Hematopoietic multipotent progenitor cell treated with erythropoietin and hydrocortisone succinate and interleukin-3 and kit ligand, for 4 days (in vitro differentiated cells): ENCODE data around the gene PSD.
"Not testable (repeated sequence)": the region's sequence is repeated elsewhere in the genome, so short reads cannot be mapped to it uniquely, and the experiment has no call there.

Source experiments
- DNase-seq: peaks from one replicate; pipeline ENCODE4 v3.0.0-alpha.2; 2015

The PSD gene

DNA sequence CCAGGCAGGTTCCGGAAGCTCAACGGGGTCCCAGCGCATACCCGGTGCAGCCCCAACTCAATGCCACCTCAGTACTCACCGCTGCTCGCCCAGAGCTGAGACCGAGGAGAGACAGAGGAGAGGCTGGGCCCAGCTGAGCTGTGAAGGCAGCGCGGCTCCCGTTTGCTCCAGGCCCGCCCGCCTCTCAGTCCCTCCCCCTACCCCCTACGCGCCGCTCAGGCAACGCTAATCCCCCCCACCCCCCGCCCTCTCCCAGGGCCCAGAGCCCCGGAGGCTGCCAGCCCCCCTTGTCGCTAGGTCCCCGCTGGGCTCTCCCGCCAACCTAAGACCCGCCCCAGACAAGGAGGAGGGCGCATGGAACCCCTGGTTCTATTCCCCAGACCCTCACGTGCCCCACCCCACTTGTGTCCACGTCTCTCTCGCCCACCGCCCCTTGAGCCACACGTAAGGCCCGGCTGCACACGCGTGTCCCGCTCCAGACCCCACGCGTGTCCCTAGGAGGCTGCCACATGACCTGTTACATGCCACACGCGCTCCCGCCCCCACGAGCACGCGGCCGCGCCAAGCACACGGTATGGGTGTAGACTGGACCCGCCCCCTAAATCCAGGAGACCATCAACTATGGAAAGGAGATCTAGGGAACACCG lies at the start of gene PSD:
TSS of gene PSD (minus strand) at position 164 of the 647 bp plus-strand sequence. CDS start 1,747 bp downstream, outside the sequence.
- no peak for DNase-seq

DNA sequence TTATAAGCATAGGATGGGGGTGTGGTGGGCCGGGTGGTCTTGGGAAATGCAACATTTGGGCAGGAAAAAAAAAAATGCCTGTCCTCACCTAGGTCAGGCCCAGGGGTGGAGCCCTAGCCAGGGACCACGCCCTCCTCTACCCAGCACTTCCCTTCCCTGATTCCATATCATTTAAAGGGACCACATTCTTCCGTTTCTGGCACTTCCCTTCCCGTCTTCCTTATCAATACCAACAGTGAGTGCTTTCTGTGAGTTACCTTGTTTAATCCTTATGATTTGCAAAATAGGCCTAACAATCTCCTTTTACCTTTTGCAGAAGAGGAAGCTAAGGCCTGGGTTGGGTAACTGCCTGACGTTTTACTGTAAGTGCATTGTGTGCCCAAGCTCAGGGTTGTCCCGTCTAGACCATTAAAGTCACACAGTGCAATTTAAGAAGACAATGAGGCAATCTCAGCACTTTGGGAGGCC lies 49.4 kb upstream of the PSD start:
- DNase-seq = peak; percentile 67

GRCh38 chr10:102467318-102467717 lies 48.7 kb upstream of the PSD start:
- no peak for DNase-seq

DNA sequence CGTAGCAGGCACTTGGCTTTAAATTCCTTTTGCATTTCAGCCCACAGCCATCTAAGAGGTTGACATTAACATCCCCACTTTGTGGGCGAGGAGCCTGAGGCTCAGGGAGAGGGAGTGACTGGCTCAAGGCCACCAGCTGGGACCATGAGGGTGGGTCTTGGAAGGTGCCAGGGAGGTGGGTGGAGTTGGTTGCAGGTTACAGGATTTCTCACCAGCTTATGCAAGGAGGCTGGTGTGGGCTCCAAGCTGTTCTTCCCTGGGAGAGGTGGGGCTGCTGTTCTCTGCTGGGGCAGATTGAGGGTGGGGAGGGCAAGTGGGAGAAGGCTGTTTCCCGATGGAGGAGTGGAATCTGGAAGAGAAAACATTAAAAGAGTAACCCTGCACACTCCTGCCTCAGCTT lies 46.9 kb upstream of the PSD start:
- no peak for DNase-seq

GRCh38 chr10:102463983-102464382 lies 45.4 kb upstream of the PSD start:
- no peak for DNase-seq

DNA sequence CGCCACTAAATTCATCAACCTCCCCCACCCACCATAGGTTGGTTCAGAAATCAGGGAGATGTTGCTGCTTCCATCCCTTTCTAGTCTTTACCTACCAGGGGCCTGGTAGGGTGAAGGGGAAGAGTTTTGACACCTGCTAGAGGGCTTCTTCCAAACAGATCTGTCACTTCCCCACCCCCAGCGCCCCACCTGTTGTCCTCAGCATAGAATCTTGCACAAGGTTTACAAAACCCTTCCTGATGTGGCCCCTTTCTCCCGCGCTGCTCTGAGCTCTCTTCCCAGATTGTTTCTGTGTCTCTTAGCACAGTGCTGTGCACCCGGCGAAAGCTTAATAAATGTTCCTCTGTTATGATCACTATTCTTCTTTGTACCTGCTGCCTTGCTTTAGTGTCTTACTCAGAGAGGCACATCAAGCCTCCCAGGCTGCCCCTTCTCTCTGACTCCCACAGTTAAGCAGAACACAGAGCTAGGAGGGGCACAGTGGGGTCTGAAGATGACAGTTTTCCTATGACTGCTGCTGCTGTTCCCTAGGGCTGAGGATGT lies 44.0 kb upstream of the PSD start:
- no peak for DNase-seq

DNA sequence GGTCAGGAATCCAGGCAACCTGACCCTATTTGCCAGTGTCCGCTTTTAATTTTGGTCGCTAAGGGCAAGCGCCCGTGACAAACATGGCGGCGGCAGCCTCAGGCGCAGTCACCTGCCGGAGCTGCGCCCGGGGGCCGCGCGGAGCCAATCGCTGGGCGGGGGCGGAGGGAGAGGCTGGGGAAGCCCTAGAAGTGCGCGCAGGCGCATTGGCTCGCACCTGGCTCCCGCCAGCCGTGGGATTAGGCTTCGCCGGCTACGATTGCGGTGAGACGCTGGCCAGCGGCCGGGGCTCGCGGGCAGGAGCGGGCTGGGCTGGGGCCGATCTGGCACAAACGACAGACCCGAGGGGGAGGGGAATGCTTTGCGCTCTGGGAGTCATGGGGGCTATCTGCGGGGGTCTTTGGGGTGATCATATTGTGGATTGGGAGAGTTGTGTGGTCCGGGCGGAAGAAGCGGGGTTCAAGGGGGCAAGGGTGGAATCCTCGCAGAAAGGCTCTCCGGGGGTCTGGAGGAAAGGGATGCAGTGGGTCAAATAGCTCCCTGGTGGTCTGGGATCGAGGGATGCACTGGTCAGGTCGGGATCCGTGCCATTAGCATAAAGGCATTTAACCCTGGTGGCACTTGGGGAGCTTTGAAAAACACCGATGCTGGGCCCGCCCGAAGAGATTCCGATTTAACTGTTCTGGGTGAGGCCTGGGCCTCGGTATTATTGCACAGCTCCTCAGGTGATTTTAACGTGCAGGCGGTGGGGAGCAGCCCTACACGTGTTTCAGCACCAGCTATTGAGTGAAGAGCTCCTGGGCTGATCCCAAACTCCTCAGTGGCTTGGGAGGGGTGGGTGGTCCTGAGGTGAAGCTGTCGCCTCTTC lies 42.8 kb upstream of the PSD start:
- DNase-seq = peak; percentile 97

GRCh38 chr10:102460836-102461186 lies 42.2 kb upstream of the PSD start:
- no peak for DNase-seq

DNA sequence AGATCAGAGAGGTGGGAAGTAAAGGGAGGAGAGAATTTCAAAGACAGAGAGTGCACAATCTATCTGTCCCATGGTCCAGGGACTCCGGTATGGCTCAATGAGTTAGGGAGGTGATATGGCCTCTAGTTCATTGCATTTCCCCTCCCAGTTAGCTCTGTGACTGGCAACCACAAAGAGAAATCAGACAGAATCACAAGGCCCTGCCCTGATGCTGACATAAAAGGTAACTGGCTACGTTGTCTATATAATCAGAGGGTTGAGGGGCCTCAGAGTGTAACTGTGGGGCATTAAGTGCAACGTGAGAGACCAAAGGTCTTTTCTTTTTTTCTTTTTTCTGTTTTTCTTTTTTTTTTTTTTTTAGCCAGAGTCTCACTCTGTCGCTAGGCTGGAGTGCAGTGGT lies 40.1 kb upstream of the PSD start:
- DNase-seq = no peak

- DNase-seq = no peak
Observed at GRCh38 chr10:102457591-102458150, 39.1 kb upstream of the PSD start.

DNA sequence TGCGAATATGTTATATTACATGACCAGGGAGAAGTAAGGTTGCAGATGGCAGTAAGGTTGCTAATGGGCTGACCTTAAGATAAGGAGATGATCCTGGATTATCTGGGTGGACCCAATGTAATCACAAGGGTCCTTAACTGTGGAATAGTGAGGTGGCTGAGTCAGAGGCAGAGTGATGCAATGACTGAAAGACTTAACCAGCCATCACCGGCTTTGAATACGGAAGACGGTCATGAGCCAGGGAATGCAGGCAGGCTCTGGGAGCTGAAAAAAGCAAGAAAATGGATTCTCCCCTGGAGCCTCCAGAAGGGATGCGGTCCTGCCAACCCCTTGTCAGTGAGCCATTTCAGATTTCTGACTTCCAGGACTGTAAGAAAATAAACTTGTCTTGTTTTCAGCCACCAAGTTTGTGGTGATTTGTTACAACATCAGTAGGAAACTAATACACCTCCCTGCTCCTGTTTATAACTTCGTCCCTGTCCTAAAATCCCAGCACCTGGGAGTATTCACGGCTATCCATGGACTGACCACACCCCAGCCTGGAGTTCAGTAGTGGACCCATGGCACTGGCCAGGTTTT lies 37.4 kb upstream of the PSD start:
- DNase-seq = no peak

- not testable (repeated sequence) for DNase-seq
Observed at GRCh38 chr10:102454662-102455487, 36.3 kb upstream of the PSD start.

DNA sequence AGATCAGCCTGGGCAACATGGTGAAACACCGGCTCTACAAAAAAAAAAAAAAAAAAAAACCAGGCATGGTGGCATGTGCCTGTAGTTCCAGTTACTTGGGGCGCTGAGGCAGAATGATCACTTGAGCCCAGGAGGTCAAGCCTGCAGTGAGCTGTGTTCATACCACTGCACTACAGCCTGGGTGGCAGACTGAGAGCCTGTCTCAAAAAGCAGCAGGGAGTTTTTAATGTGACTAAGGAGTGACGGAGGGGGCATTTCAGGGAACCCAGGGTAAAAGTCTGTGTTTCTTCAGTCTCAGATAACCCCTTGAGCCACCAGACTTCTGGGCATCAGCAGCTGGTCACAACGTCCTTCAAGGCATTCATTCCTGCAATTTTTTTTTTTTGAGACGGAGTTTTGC lies 34.9 kb upstream of the PSD start:
- no peak for DNase-seq

DNA sequence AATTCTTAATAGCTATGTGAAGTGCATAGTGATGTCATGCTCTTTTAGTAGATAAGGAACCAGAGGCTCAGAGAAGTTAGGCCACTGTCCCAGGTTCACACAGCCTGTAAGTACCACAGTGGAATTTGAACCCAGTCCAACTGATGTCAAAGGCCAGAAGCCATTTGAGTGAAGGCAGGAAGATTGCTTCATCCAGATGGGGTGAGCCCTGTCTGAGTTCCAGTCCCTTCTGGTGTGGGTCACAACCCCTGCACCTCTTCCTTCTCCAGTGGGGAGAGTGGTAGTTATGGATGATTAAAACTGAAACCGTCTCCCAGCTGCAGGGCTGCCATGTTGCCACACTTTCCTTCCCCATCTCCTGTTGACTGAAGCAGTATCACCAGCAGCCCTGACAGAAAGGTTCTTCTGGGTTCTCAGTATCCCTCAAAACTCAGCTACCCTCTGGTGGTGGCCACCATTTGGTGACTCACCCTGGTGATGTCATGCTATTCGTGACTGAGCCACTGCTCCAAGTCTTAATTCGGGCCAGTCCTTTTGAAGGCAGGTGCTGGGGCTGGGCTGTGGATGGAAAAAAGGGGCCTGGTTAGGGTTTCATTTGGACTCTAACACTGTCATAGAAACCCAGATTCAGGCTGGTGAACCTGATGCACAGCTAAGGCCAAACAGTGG lies 34.2 kb upstream of the PSD start:
- DNase-seq = peak; percentile 57

GRCh38 chr10:102451105-102451969 lies 32.8 kb upstream of the PSD start, which contains the start of gene C10orf95:
Gene C10orf95 (minus strand): TSS chr10:102451543. CDS start chr10:102451093, 450 bp downstream.
- DNase-seq = no peak

GRCh38 chr10:102450374-102451104 lies 32.0 kb upstream of the PSD start:
- peak; percentile 96 for DNase-seq

DNA sequence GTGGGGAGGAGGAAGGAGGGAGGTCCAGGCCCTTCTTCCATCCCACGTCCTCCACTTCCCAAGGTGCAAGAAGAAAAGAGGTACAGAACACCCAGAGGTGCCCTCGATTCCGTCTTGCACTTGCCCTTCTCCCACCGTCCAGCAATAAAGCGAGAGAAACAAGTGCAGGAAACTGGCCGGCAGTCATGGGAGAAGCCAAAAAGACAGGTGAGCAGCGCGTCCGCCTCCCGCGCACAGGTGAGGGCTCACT lies 31.5 kb upstream of the PSD start:
- DNase-seq = no peak

GRCh38 chr10:102449321-102450123 lies 30.9 kb upstream of the PSD start:
- DNase-seq = peak; percentile 95

- DNase-seq = no peak
Observed at GRCh38 chr10:102444851-102445250, 26.3 kb upstream of the PSD start.
